Thoracic aorta (tissue), 2 donors: Measurements from ENCODE around the gene PRR23E. TPM values are rescaled to one million over a fixed set of nuclear protein-coding genes. Genes with fewer than 3 reads are reported as not detected.

Source experiments
- ATAC-seq: fragments of 150-250 bp; one replicate; pipeline ENCODE4 v1.8.0; 2017; ENCODE audit warnings: low read depth; ENCODE audit not compliant: insufficient number of reproducible peaks, low FRiP score
- DNase-seq: peaks from one replicate; pipeline ENCODE4 v3.0.0-alpha.2; 2020; ENCODE audit warnings: low spot score
- H3K27ac ChIP-seq, 2 donors: fragments of 200-600 bp; sonication (generic); 1 replicate in 1 of 2; 2 replicates in 1 of 2; pipeline ENCODE4 v1.5.1; 2016; ENCODE audit warnings: mild to moderate bottlenecking in 2 of 2, moderate library complexity in 2 of 2
- H3K27me3 ChIP-seq: fragments of 200-600 bp; sonication (generic); replicated peaks from 2 replicates; pipeline ENCODE4 v1.6.0; 2016; ENCODE audit warnings: mild to moderate bottlenecking; ENCODE audit not compliant: insufficient read depth
- H3K36me3 ChIP-seq: fragments of 200-600 bp; sonication (generic); one replicate; pipeline ENCODE4 v1.5.1; 2016
- H3K4me1 ChIP-seq, 2 donors: fragments of 200-600 bp; sonication (generic); 1 replicate in 1 of 2; 2 replicates in 1 of 2; pipeline versions ENCODE4 v1.5.1 to v1.6.0; 2016; ENCODE audit warnings: low read depth in 2 of 2, mild to moderate bottlenecking in 1 of 2; ENCODE audit not compliant: control insufficient read depth in 1 of 2
- H3K4me3 ChIP-seq: fragments of 200-600 bp; sonication (generic); 2 replicates; pipeline ENCODE4 v1.5.1; 2016; ENCODE audit warnings: mild to moderate bottlenecking
- H3K9me3 ChIP-seq: fragments of 200-600 bp; sonication (generic); 2 replicates; pipeline ENCODE4 v1.5.1; 2016
- total RNA-seq, 2 donors: library from RNA; depleted of rRNA; stranded (reverse); fragments of >200 nt; gene quantifications; one replicate each; pipeline versions ENCODE4 v1.1.0 to v1.2.3, GENCODE V29; 2016
- TF ChIP-seq, protein P1 (sequence below): fragments of 200-600 bp; sonication (generic); IDR thresholded peaks from one replicate; pipeline ENCODE4 v1.5.1; 2019; ENCODE audit warnings: antibody characterized with exemption

Gene PRR23E
- total RNA-seq, 2 donors from 2014 or later, result not detected

DNA sequence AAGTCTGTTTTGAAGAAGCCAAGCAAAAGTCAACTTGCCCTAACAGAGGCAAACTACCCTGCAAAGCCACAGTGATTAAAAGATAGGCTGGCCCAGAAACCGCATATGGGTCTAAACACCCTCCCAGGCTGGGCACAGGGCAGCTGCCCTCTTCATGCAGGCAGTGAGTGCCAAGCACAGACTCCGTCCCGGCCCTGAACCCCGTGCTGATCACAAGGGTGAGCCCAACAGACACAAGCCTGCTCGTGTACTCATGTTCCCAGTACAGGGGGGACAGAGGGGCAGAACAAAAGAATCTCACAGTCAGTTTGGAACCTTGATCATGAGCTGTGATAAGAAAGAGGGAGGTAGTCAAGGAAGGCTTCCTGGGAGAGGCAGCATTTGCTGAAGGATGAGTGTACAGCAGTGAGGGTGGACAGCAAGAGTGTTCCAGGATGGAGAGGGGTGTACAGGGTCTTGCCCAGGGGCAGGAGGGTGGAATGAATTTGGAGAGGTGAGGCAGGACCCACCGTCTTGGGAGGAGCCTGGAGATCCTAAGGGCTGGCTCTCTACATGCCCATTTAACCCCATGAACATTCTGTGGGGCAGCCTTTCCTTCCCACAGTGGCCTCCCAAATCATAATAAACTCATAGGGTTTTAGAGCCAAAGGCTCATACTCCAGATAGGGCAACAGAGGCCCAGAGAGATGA is 43.2 kb upstream of the PRR23E start:
- DNase-seq, result no peak
- H3K27ac ChIP-seq, result no peak overlapping the region
- ATAC-seq, result no peak
- H3K27me3 ChIP-seq, result no peaks in the 10 kb centered on the region
- no peaks in the 10 kb centered on the region for H3K9me3 ChIP-seq
- TF ChIP-seq, protein P1, sequence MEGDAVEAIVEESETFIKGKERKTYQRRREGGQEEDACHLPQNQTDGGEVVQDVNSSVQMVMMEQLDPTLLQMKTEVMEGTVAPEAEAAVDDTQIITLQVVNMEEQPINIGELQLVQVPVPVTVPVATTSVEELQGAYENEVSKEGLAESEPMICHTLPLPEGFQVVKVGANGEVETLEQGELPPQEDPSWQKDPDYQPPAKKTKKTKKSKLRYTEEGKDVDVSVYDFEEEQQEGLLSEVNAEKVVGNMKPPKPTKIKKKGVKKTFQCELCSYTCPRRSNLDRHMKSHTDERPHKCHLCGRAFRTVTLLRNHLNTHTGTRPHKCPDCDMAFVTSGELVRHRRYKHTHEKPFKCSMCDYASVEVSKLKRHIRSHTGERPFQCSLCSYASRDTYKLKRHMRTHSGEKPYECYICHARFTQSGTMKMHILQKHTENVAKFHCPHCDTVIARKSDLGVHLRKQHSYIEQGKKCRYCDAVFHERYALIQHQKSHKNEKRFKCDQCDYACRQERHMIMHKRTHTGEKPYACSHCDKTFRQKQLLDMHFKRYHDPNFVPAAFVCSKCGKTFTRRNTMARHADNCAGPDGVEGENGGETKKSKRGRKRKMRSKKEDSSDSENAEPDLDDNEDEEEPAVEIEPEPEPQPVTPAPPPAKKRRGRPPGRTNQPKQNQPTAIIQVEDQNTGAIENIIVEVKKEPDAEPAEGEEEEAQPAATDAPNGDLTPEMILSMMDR, result no peak
- H3K36me3 ChIP-seq, result no peaks in the 10 kb centered on the region
- H3K4me1 ChIP-seq, result no peaks in the 10 kb centered on the region
- no peak overlapping the region for H3K4me3 ChIP-seq

DNA sequence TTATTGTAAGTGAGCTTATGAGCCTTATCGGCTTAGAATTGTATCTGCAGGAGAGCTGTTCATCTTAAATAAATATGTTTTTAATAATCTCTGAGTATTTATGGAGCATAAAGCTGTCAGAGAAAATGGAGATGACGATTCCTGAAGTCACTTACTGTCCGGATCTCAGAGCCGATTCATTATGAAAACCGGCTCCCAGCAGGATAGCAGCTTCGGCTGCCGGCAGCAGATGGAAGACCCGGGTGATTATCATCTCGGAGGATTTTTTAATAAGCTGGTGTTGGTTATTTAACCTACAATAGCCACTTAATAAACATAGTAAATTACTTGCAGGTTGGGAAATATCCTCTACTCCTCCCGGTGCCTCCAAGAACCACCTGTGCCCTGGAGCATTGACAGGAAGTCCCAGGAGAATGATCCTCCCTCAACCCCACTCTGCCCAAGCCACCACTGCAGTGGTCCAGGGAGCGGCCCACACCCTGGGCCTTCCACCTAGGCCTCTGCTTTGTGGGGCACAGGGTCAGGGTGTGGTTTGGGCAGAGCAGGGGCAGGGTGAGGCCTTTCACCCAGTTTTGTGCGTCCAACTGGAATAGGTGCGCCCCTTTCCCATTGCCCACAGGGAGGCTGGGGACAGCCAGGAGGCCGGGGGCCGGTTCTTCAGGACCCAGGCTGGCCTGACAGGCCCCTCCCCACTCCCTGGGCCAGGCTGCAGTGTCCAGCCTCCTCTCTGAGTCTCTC is 42.2 kb upstream of the PRR23E start:
- TF ChIP-seq, protein P1, result no peak
- no peaks in the 10 kb centered on the region for H3K36me3 ChIP-seq
- H3K27ac ChIP-seq, result no peak overlapping the region
- no peaks in the 10 kb centered on the region for H3K4me1 ChIP-seq
- no peaks in the 10 kb centered on the region for H3K27me3 ChIP-seq
- DNase-seq (no peak), ATAC-seq (no peak)
- no peaks in the 10 kb centered on the region for H3K9me3 ChIP-seq
- no peak overlapping the region for H3K4me3 ChIP-seq

DNA sequence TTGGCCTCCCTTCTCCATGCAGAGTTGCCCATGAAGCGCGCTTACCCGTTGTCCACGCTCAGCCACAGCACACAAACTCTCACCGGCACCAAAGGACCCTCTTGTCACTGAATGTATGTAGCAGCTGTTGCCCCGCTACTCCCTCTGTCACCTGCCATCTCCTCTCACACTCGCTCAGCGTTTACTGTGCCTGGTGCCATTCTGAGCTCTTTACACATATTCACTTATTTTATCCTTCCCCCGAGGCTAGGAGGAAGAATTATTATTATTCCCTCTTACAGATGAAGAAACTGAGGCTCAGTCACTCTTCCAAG is 41.7 kb upstream of the PRR23E start:
- DNase-seq, result no peak

DNA sequence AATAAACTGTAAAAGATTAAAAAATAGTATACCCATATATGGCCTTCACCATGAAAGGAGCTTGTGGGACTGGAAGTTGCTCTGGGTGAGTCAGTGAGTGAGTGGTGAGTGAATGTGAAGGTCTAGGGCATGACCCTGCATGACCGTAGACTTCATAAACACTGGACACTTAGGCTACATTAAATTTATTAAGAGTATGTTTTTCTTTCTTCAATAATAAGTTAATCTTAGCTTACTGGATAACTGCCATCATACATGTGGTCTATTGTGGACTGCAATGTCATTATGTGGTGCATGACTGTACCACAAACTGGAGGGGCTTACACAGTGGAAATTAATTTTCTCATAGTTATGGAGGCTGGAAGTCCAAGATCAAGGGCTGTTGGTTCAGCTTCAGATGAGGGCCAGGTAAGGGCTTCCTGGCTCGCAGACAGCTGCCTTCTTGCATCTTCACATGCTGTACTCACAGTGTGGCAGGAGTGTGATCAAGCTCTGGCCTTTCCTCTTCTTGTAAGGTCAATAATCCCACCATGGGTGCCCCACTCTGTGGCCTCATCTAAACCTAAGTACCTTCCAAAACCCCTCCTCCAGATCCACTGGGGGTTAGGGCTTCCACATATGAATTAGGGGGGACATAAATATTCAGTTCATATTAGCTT is 40.8 kb upstream of the PRR23E start:
- DNase-seq, result no peak
- Histone ChIP-seq H3K9me3 (no peaks in the 10 kb centered on the region), H3K27ac (no peak overlapping the region), H3K36me3 (no peaks in the 10 kb centered on the region), H3K4me3 (no peak overlapping the region), H3K27me3 (no peaks in the 10 kb centered on the region), H3K4me1 (no peaks in the 10 kb centered on the region)
- no peak for ATAC-seq
- TF ChIP-seq, protein P1, result no peak

More for the DNA sequence above, 41.7 kb upstream of the PRR23E start:
- no peak for ATAC-seq
- Histone ChIP-seq H3K4me3 (no peak overlapping the region), H3K36me3 (no peaks in the 10 kb centered on the region), H3K27ac (no peak overlapping the region), H3K27me3 (no peaks in the 10 kb centered on the region), H3K9me3 (no peaks in the 10 kb centered on the region), H3K4me1 (no peaks in the 10 kb centered on the region)
- TF ChIP-seq, protein P1, result no peak
